K562 (cell line): ENCODE results near the gene TBC1D17. TPM values are rescaled to one million over a fixed set of nuclear protein-coding genes. Genes with fewer than 3 reads are reported as not detected.

Experiments
- ATAC-seq: fragments of 200-7000 bp; cut with Tn5 transposase; 3 replicates; pipeline ENCODE4 v1.9.1; 2020; ENCODE audit warnings: moderate library complexity
- BruUV-seq: library from RNA; stranded (reverse); fragments of 400-500 nt; replicated peaks from 2 replicates; lab custom pipeline; 2021; lab: Mats Ljungman, UMichigan
- CTCF ChIA-PET: fragments of 300-600 bp; formaldehyde crosslinking; extraction: SDS; loops from one replicate; lab custom pipeline; 2021; ENCODE audit warnings: low intra/inter-chr PET ratio; lab: Yijun Ruan, JAX
- POLR2A ChIA-PET: fragments of 300-600, 350-650 bp; sonication (Branson Sonifier 250); formaldehyde crosslinking; extraction: SDS; loops from one replicate; lab custom pipeline; 2021; ENCODE audit warnings: antibody characterized with exemption, inconsistent platforms; lab: Yijun Ruan, JAX
- DNase-seq, 4 experiments: peaks; one replicate each; pipeline versions ENCODE4 v3.0.0 to v3.0.0-alpha.2; 2011 to 2018; ENCODE audit warnings: low spot score in 3 of 4, mixed read lengths in 3 of 4; ENCODE audit errors: extremely low read depth in 1 of 4
- FAIRE-seq: peaks from 2 replicates; lab custom pipeline; 2011; peaks lifted over from hg19 to GRCh38; lab: Jason Lieb, UNC
- H2AFZ ChIP-seq: 2 replicates; pipeline ENCODE4 v1.6.0; 2011; ENCODE audit warnings: low read depth, low read length, control low read depth, inconsistent platforms
- H3K27ac ChIP-seq: fragments of 200-600 bp; 3 replicates; pipeline ENCODE4 v1.8.0; 2011; ENCODE audit warnings: low read depth, mild to moderate bottlenecking, control low read depth, inconsistent platforms, low read length, moderate library complexity, mixed read lengths; ENCODE audit errors: extremely low read depth
- H3K27me3 ChIP-seq, 2 experiments: fragments of 300-600 bp in 1 of 2; 2 replicates in 1 of 2; 3 replicates in 1 of 2; pipeline versions ENCODE4 v1.6.0 to v1.8.0; 2011; ENCODE audit warnings: inconsistent platforms in 2 of 2, low read length in 2 of 2, mild to moderate bottlenecking in 1 of 2, mixed read lengths in 1 of 2, moderate library complexity in 1 of 2; ENCODE audit not compliant: control insufficient read depth in 2 of 2, insufficient read depth in 2 of 2
- H3K36me3 ChIP-seq: fragments of 300-600 bp; 3 replicates; pipeline ENCODE4 v1.8.0; 2011; ENCODE audit warnings: mild to moderate bottlenecking, low read length, inconsistent platforms; ENCODE audit not compliant: control insufficient read depth, insufficient read depth
- H3K4me1 ChIP-seq, 2 experiments: fragments of 200-600 bp in 1 of 2; replicated peaks in 1 of 2; 2 replicates in 1 of 2; 3 replicates in 1 of 2; pipeline versions ENCODE4 v1.5.1 to v1.8.0; 2011; ENCODE audit warnings: inconsistent platforms in 2 of 2, low read length in 2 of 2, mild to moderate bottlenecking in 1 of 2, mixed read lengths in 1 of 2, moderate library complexity in 1 of 2; ENCODE audit not compliant: control insufficient read depth in 2 of 2, insufficient read depth in 2 of 2
- H3K4me2 ChIP-seq: 2 replicates; pipeline ENCODE4 v1.6.1; 2011; ENCODE audit warnings: low read length, control low read depth, inconsistent platforms, mixed read lengths; ENCODE audit not compliant: insufficient read depth
- H3K4me3 ChIP-seq: fragments of 200-600 bp; sonication (generic), shearing (Covaris generic); 2 replicates; pipeline ENCODE4 v1.5.1; 2016; ENCODE audit warnings: control low read depth, inconsistent platforms
- H3K79me2 ChIP-seq: fragments of 200-600 bp; 3 replicates; pipeline ENCODE4 v1.8.0; 2011; ENCODE audit warnings: low read length, inconsistent platforms; ENCODE audit not compliant: control insufficient read depth, insufficient read depth
- H3K9ac ChIP-seq, 2 experiments: 2 replicates each; pipeline versions ENCODE4 v1.6.0 to v1.6.1; 2011; ENCODE audit warnings: low read depth in 2 of 2, low read length in 2 of 2, control low read depth in 1 of 2, inconsistent platforms in 1 of 2, mild to moderate bottlenecking in 1 of 2, mixed read lengths in 1 of 2; ENCODE audit not compliant: insufficient read depth in 1 of 2
- H3K9me1 ChIP-seq: one replicate; pipeline ENCODE4 v1.6.0; 2011; ENCODE audit warnings: inconsistent platforms, mild to moderate bottlenecking, low read length, moderate library complexity; ENCODE audit not compliant: control insufficient read depth, insufficient read depth
- H3K9me3 ChIP-seq: replicated peaks from 2 replicates; pipeline ENCODE4 v1.5.1; 2011; ENCODE audit warnings: low read depth, low read length, inconsistent platforms; ENCODE audit not compliant: control insufficient read depth, insufficient read depth
- H4K20me1 ChIP-seq: replicated peaks from 2 replicates; pipeline ENCODE4 v1.6.1; 2011; ENCODE audit warnings: low read length, inconsistent platforms, mixed read lengths; ENCODE audit not compliant: control insufficient read depth, insufficient read depth
- BRD9 ChIP-seq: fragments of 450-650 bp; IDR thresholded peaks from 2 replicates; pipeline ENCODE4 v1.6.1; 2018; ENCODE audit warnings: low read depth; ENCODE audit not compliant: partially characterized antibody
- E2F3 ChIP-seq: fragments of 250-450 bp; sonication (Bioruptor Pico); IDR thresholded peaks from 2 replicates; pipeline ENCODE4 v1.4.0; 2020; ENCODE audit warnings: mild to moderate bottlenecking
- ESRRA ChIP-seq: fragments of 450-650 bp; IDR thresholded peaks from 2 replicates; pipeline ENCODE4 v1.6.1; 2014; ENCODE audit warnings: low read depth, mild to moderate bottlenecking, moderate library complexity, borderline replicate concordance
- GMEB1 ChIP-seq: fragments of 250-450 bp; sonication (Bioruptor Pico); IDR thresholded peaks from 2 replicates; pipeline ENCODE4 v1.4.0; 2020; ENCODE audit warnings: mild to moderate bottlenecking
- KLF6 ChIP-seq: fragments of 250-450 bp; sonication (Bioruptor Pico); IDR thresholded peaks from 2 replicates; pipeline ENCODE4 v1.4.0; 2020; ENCODE audit warnings: mild to moderate bottlenecking, moderate library complexity, borderline replicate concordance
- NEUROD1 ChIP-seq: fragments of 150-350 bp; IDR thresholded peaks from 2 replicates; pipeline ENCODE4 v1.6.1; 2014; ENCODE audit warnings: borderline replicate concordance, low read length, low read depth; ENCODE audit not compliant: partially characterized antibody
- RCOR1 ChIP-seq, 2 experiments: IDR thresholded peaks; 2 replicates each; pipeline ENCODE4 v1.6.1; 2012; ENCODE audit warnings: low read depth in 2 of 2, low read length in 2 of 2, borderline replicate concordance in 1 of 2, improper control_type of control experiment in 1 of 2
- USF2 ChIP-seq: sonication (generic); formaldehyde crosslinking; IDR thresholded peaks from 2 replicates; pipeline ENCODE4 v1.5.0; 2020; ENCODE audit warnings: missing genetic modification reagents
- ZBTB11 ChIP-seq, 3 experiments: fragments of 200-800 bp in 1 of 3; fragments of 250-450 bp in 1 of 3; fragments of 450-650 bp in 1 of 3; sonication (Bioruptor Pico) in 1 of 3; sonication (Bioruptor generic) in 1 of 3; formaldehyde crosslinking in 1 of 3; IDR thresholded peaks; 2 replicates each; pipeline versions ENCODE4 v1.6.1 to v1.8.0; 2016 to 2022; ENCODE audit warnings: mild to moderate bottlenecking in 2 of 3, missing genetic modification characterization in 2 of 3, missing compliant biosample characterization in 1 of 3, moderate library complexity in 1 of 3
- ZBTB17 ChIP-seq: fragments of 450-650 bp; formaldehyde crosslinking; IDR thresholded peaks from 2 replicates; pipeline ENCODE4 v1.4.0; 2020; ENCODE audit warnings: mild to moderate bottlenecking
- ZNF586 ChIP-seq: fragments of 450-650 bp; formaldehyde crosslinking; conservative IDR thresholded peaks from 2 replicates; pipeline ENCODE4 v1.4.0; 2020; ENCODE audit warnings: mild to moderate bottlenecking, moderate library complexity
- ZNF766 ChIP-seq: fragments of 200-800 bp; sonication (Bioruptor generic); conservative IDR thresholded peaks from 2 replicates; pipeline ENCODE4 v1.6.1; 2016; ENCODE audit warnings: missing genetic modification characterization, missing compliant biosample characterization
- WGBS: fragments of 100-300 bp; shearing (Covaris generic); methylation state at CpG from one replicate; pipeline ENCODE4 v1.1.6; 2016; ENCODE audit warnings: low coverage, mixed read lengths; ENCODE audit not compliant: insufficient coverage; ENCODE audit errors: missing lambda C conversion rate; 5-methylcytosine and 5-hydroxymethylcytosine counted together
- in situ Hi-C: fragments of 300-500 bp; cut with MboI; formaldehyde crosslinking; loops from 4 replicates; pipeline ENCODE4 v1.15.0; 2018; ENCODE audit warnings: inconsistent platforms, mixed read lengths
- intact Hi-C: fragments of 100-400 bp; cut with micrococcal nuclease; formaldehyde crosslinking; loops from 2 replicates; pipeline ENCODE4 v1.14.2; 2022
- polyA plus RNA-seq, 8 experiments: library from polyadenylated mRNA; depleted of rRNA in 4 of 8; stranded (reverse) in 5 of 8; unstranded in 3 of 8; fragments of >200 nt; fragmentation: Nextera tagmentation in 2 of 8; fragmentation: Illumina TruSeq in 1 of 8; extraction: Ambion mirVana in 2 of 8; extraction: Trizol in 1 of 8; gene quantifications; 2 replicates each; pipeline versions ENCODE4 v1.2.1 to v1.2.3, GENCODE V29; 2011 to 2014; ENCODE audit warnings: inconsistent platforms in 1 of 8, missing spikeins in 1 of 8
- total RNA-seq, 7 experiments: library from RNA; depleted of rRNA in 6 of 7; stranded (reverse); fragments of >200 nt in 6 of 7; fragmentation: Illumina TruSeq in 2 of 7; extraction: Trizol in 2 of 7; gene quantifications; 2 replicates each; pipeline versions ENCODE4 v1.2.1 to v1.2.3, GENCODE V29; 2011 to 2021; ENCODE audit warnings: low replicate concordance in 1 of 7

Gene TBC1D17
- total and polyA plus RNA-seq, 9 of the 15 experiments (the other 6 are each of a cell fraction or from before 2014, with no cell fraction given), result 0.42 to 16.0 (median 3.8) TPM

- no peak overlapping the region for H2AFZ ChIP-seq
- intact Hi-C loops, result no loop called here
- H4K20me1 ChIP-seq, result peaks cover 21% of the 10 kb centered on the region
- H3K4me1 ChIP-seq, result peaks cover 30 to 63% of the 10 kb centered on the region in 2 experiments
- DNase-seq (peak in 2 of 4 experiments; percentile 11 to 16), FAIRE-seq (no peak), ATAC-seq (peak; percentile 16)
- H3K27ac ChIP-seq, result peak overlapping the region; percentile 70
- 60% methylated on average over 19 of the region's 25 CpGs for WGBS
- no peaks in the 10 kb centered on the region for H3K9me3 ChIP-seq
- peaks cover 9% of the 10 kb centered on the region for H3K9me1 ChIP-seq
- peaks cover 85% of the 10 kb centered on the region for H3K36me3 ChIP-seq
- H3K9ac ChIP-seq, result peak overlapping the region; percentile 58 to 82; a peak in 3 of 4 replicates
- POLR2A ChIA-PET, result interaction anchor here (0.6 to 1.0 kb wide), 2 partner anchors 13 to 97 kb away, joined by 3 to 6 read pairs; no protein-coding TSS in a partner anchor
- CTCF ChIA-PET, result no interaction called here
- no TSS peak for BruUV-seq
- H3K79me2 ChIP-seq, result peaks cover 99% of the 10 kb centered on the region
- peak overlapping the region; percentile 20; the same call in 1 of the 2 replicates for H3K4me2 ChIP-seq
- in situ Hi-C loops, result no loop called here
- no peaks in the 10 kb centered on the region for H3K27me3 ChIP-seq
- H3K4me3 ChIP-seq, result no peak overlapping the region
- TF ChIP-seq BRD9 (peak; percentile 90), RCOR1 (IDR thresholded peaks at IDR 0.05; ENCODE audit: borderline replicate concordance in 1 of 2, low read depth in 2 of 2, low read length in 2 of 2) (peak in 1 of 2 experiments; percentile 54; a peak in 1 of 4 replicates), ZNF766 (peak; percentile 86), ZBTB11 (CRISPR knock-in tag; IDR thresholded peaks at IDR 0.05) (peak in 1 of 3 experiments; percentile 44; a peak in 1 of 6 replicates), E2F3 (CRISPR knock-in tag) (peak; percentile 50; the same call in 1 of the 2 replicates), GMEB1 (CRISPR knock-in tag) (peak; percentile 36; the same call in 1 of the 2 replicates), ZNF586 (peak; percentile 99), NEUROD1 (peak; percentile 80), ESRRA (0 out of 2 replicates have a peak, but pooled peaks have one; percentile 21), USF2 (CRISPR knock-in tag) (no peak), ZBTB17 (CRISPR knock-in tag) (peak; percentile 82), KLF6 (CRISPR knock-in tag) (peak; percentile 97)
These were observed 46.7 kb downstream of the TBC1D17 start for GRCh38 chr19:49924004-49924880.
